Adrenal gland (tissue), 12 donors: Measurements from ENCODE around the gene CALD1. TPM values are rescaled to one million over a fixed set of nuclear protein-coding genes. Genes with fewer than 3 reads are reported as not detected.

Experiments used
- DNase-seq, 7 donors: peaks; one replicate each; pipeline ENCODE4 v3.0.0-alpha.2; 2019 to 2020
- H3K27ac ChIP-seq, 5 donors: fragments of 200-600 bp; sonication (generic) in 4 of 5; 1 replicate in 3 of 5; 2 replicates in 2 of 5; pipeline versions ENCODE4 v1.5.1 to v1.8.0; 2016 to 2020; ENCODE audit warnings: mild to moderate bottlenecking in 1 of 5
- H3K27me3 ChIP-seq: fragments of 200-600 bp; 2 replicates; pipeline ENCODE4 v1.8.0; 2021
- H3K36me3 ChIP-seq, 2 donors: fragments of 200-600 bp; replicated peaks in 1 of 2; 1 replicate in 1 of 2; 2 replicates in 1 of 2; pipeline versions ENCODE4 v1.5.1 to v1.8.0; 2018 to 2022
- H3K4me1 ChIP-seq, 2 donors: fragments of 200-600 bp; replicated peaks in 1 of 2; 1 replicate in 1 of 2; 2 replicates in 1 of 2; pipeline versions ENCODE4 v1.5.1 to v1.8.0; 2018 to 2021
- H3K4me3 ChIP-seq, 4 donors: fragments of 200-600 bp; sonication (generic) in 3 of 4; one replicate each; pipeline ENCODE4 v1.5.1; 2016 to 2018
- H3K9me3 ChIP-seq, 3 donors: fragments of 200-600 bp; sonication (generic) in 1 of 3; replicated peaks in 1 of 3; 1 replicate in 2 of 3; 2 replicates in 1 of 3; pipeline versions ENCODE4 v1.5.1 to v1.8.0; 2016 to 2021
- CTCF ChIP-seq, 6 experiments: fragments of 450-650 bp in 4 of 6; fragments of 200-600 bp in 2 of 6; sonication (generic) in 1 of 6; IDR thresholded peaks; 1 replicate in 5 of 6; 2 replicates in 1 of 6; pipeline versions ENCODE4 v1.5.1 to v1.8.0; 2016 to 2021; ENCODE audit warnings: antibody characterized with exemption in 6 of 6, mild to moderate bottlenecking in 2 of 6, moderate library complexity in 1 of 6
- POLR2A ChIP-seq, 2 donors: fragments of 450-650 bp; IDR thresholded peaks; one replicate each; pipeline ENCODE4 v1.6.1; 2017; ENCODE audit warnings: antibody characterized with exemption in 2 of 2, mild to moderate bottlenecking in 2 of 2, moderate library complexity in 1 of 2
- WGBS, 4 donors: extraction: QIAGEN DNeasy Blood & Tissue Kit in 2 of 4; methylation state at CpG; one replicate each; pipeline versions ENCODE4 v1.1.5 to v1.1.7; 2013 to 2017; 5-methylcytosine and 5-hydroxymethylcytosine counted together
- intact Hi-C, 2 donors: fragments of 100-400 bp; cut with DNase I; formaldehyde crosslinking; loops; one replicate each; pipeline versions ENCODE4 v1.14.1 to v1.15.0; 2022 to 2023
- polyA plus RNA-seq, 3 donors: library from polyadenylated mRNA; stranded (reverse); fragments of 200-250 nt in 2 of 3; fragments of 350-450 nt in 1 of 3; fragmentation: Illumina TruSeq in 1 of 3; extraction: RNeasy Lipid Tissue Mini Kit (QIAGEN cat#74804) in 1 of 3; gene quantifications; one replicate each; pipeline ENCODE4 v1.2.3, GENCODE V29; 2013 to 2014
- total RNA-seq, 9 donors: library from RNA; depleted of rRNA in 4 of 9; stranded (reverse); fragments of >200 nt in 4 of 9; fragments of 120-200 nt in 1 of 9; fragmentation: NEBNext Ultra II Directional in 1 of 9; extraction: Animal tissue kit (Norgen Biotek cat#: 25700) in 1 of 9; gene quantifications; one replicate each; pipeline versions ENCODE4 v1.1.0 to v1.2.4, GENCODE V29; 2013 to 2023
- donor health status: healthy with polysubstance abuse.
- donor health status: Bipolar disorder and iron deficiency.
- donor health status: DM: yes; HTN: yes; CAD: no.
- donor health status: DM: no; HTN: no; CAD: no.
- donor health status: DM: no; HTN: no; CAD: no.
- donor health status: DM: yes; HTN: yes; CAD: no.

Gene CALD1
- total and polyA plus RNA-seq, 12 donors = 67.5 to 258 (median 199) TPM

GRCh38 chr7:134744569-134744968, 34.9 kb upstream of the CALD1 start:
- intact Hi-C loops = loop anchor here in 1 of 2 donors (10.0 kb wide), 1 partner anchor 50 kb away; no protein-coding TSS in a partner anchor
- TF ChIP-seq CTCF (IDR thresholded peaks at IDR 0.05) (no peak), POLR2A (IDR thresholded peaks at IDR 0.05) (no peak)
- peak overlapping the region in 1 of 5 donors; percentile 61 for H3K27ac ChIP-seq

GRCh38 chr7:134747326-134747725, 32.1 kb upstream of the CALD1 start:
- H3K27ac ChIP-seq = no peak overlapping the region
- no peaks in the 10 kb centered on the region for H3K27me3 ChIP-seq
- no peak for DNase-seq
- intact Hi-C loops = loop anchor here in 1 of 2 donors (10.0 kb wide), 1 partner anchor 53 kb away; no protein-coding TSS in a partner anchor
- H3K36me3 ChIP-seq = no peaks in the 10 kb centered on the region
- TF ChIP-seq CTCF (IDR thresholded peaks at IDR 0.05) (no peak), POLR2A (IDR thresholded peaks at IDR 0.05) (no peak)
- WGBS, 4 donors = 85 to 88% (median 87%) methylated on average over 5 of the region's 5 CpGs
- no peaks in the 10 kb centered on the region for H3K9me3 ChIP-seq
- no peaks in the 10 kb centered on the region for H3K4me1 ChIP-seq
- H3K4me3 ChIP-seq = no peak overlapping the region

More at GRCh38 chr7:134744569-134744968, 34.9 kb upstream of the CALD1 start:
- Histone ChIP-seq H3K9me3 (no peaks in the 10 kb centered on the region), H3K36me3 (no peaks in the 10 kb centered on the region), H3K4me3 (no peak overlapping the region), H3K27me3 (no peaks in the 10 kb centered on the region), H3K4me1 (no peaks in the 10 kb centered on the region)
- no peak for DNase-seq
- 56 to 70% (median 64%) methylated on average over 3 of the region's 3 CpGs for WGBS, 4 donors

- DNase-seq = peak; percentile 45 to 71 (median 50)
- Histone ChIP-seq H3K4me3 (no peak overlapping the region), H3K36me3 (no peaks in the 10 kb centered on the region), H3K4me1 (no peaks in the 10 kb centered on the region), H3K9me3 (no peaks in the 10 kb centered on the region), H3K27ac (no peak overlapping the region), H3K27me3 (no peaks in the 10 kb centered on the region)
- intact Hi-C loops = no loop called here
- TF ChIP-seq CTCF (IDR thresholded peaks at IDR 0.05) (peak; percentile 40 to 64 (median 60)), POLR2A (IDR thresholded peaks at IDR 0.05) (no peak)
- WGBS, 4 donors = 63 to 77% (median 70%) methylated on average over 6 of the region's 6 CpGs
Measured at GRCh38 chr7:134750083-134751062, 29.1 kb upstream of the CALD1 start.

GRCh38 chr7:134752006-134752760, 27.3 kb upstream of the CALD1 start:
- Histone ChIP-seq H3K27ac (no peak overlapping the region), H3K9me3 (no peaks in the 10 kb centered on the region), H3K4me1 (no peaks in the 10 kb centered on the region), H3K36me3 (no peaks in the 10 kb centered on the region), H3K4me3 (no peak overlapping the region), H3K27me3 (no peaks in the 10 kb centered on the region)
- WGBS, 4 donors = 67 to 73% (median 70%) methylated on average over 6 of the region's 6 CpGs
- TF ChIP-seq CTCF (IDR thresholded peaks at IDR 0.05) (no peak), POLR2A (IDR thresholded peaks at IDR 0.05) (no peak)
- no peak for DNase-seq
- intact Hi-C loops = no loop called here
